Activated CD8-positive, alpha-beta T cell treated with anti-CD3 and anti-CD28 coated beads for 36 hours (primary cell): ENCODE data around the gene MMAB. TPM values are rescaled to one million over a fixed set of nuclear protein-coding genes. Genes with fewer than 3 reads are reported as not detected.

Experiments
- ATAC-seq: fragments of 200-7000 bp; cut with Tn5 transposase; one replicate; pipeline ENCODE4 v1.10.0; 2021; ENCODE audit warnings: mild to moderate bottlenecking, moderate library complexity
- CTCF ChIA-PET: fragments of 350-600 bp; sonication (Branson Sonifier 250); formaldehyde crosslinking; loops from one replicate; lab custom pipeline; 2021; ENCODE audit warnings: antibody characterized with exemption; lab: Charles Lee
- POLR2A ChIA-PET: fragments of 350-600 bp; sonication (Branson Sonifier 250); formaldehyde crosslinking; loops from one replicate; lab custom pipeline; 2021; ENCODE audit warnings: antibody characterized with exemption; lab: Charles Lee
- DNase-seq: peaks from one replicate; pipeline ENCODE4 v3.0.0-alpha.2; 2020
- H3K27ac Mint-ChIP-seq: one replicate; pipeline ENCODE4 v1.8.0; 2021; ENCODE audit warnings: mild to moderate bottlenecking, mixed read lengths
- H3K27me3 Mint-ChIP-seq: one replicate; pipeline ENCODE4 v1.8.0; 2021; ENCODE audit warnings: mixed read lengths
- H3K36me3 Mint-ChIP-seq: one replicate; pipeline ENCODE4 v1.8.0; 2021; ENCODE audit warnings: low read depth, mixed read lengths
- H3K4me1 Mint-ChIP-seq: one replicate; pipeline ENCODE4 v1.8.0; 2021; ENCODE audit warnings: low read depth, mixed read lengths
- H3K4me3 Mint-ChIP-seq: one replicate; pipeline ENCODE4 v1.8.0; 2021; ENCODE audit warnings: mild to moderate bottlenecking, moderate library complexity, mixed read lengths
- H3K9me3 Mint-ChIP-seq: one replicate; pipeline ENCODE4 v1.8.0; 2021; ENCODE audit warnings: mixed read lengths
- intact Hi-C: fragments of 100-400 bp; cut with micrococcal nuclease; formaldehyde crosslinking; loops from one replicate; pipeline ENCODE4 v1.10.0; 2022
- total RNA-seq, 2 experiments: library from RNA; stranded (reverse); gene quantifications; one replicate each; pipeline ENCODE4 v1.2.3, GENCODE V29; 2021
- TF ChIP-seq, protein P1 (sequence below): fragments of 200-600 bp; IDR thresholded peaks from one replicate; pipeline ENCODE4 v1.8.0; 2022; ENCODE audit warnings: antibody characterized with exemption, mild to moderate bottlenecking

Gene MMAB
- total RNA-seq, 2 experiments from 2014 or later: 60.5 to 60.9 TPM

DNA sequence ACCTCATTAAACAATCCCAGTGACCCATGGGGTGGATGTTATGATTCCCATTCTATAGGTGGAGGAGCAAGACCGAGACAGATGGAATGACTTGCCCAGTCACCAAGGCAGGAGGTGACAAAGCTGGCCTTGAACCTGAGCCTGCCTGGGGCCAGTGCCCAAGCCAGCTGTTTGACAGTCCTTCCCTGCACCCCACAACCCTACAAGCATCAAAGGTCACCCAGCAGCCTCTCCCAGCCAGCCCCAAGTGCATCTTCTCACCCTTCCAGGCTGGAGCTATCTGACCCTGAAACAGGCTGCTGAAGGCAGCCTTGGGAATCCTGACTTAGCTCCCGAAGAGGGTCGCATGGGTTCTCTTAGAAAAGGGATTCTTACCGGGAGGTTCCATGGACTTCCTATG is 20.3 kb downstream of the MMAB start:
- H3K27me3 Mint-ChIP-seq: no peaks in the 10 kb centered on the region
- H3K4me3 Mint-ChIP-seq: no peak overlapping the region
- no peaks in the 10 kb centered on the region for H3K4me1 Mint-ChIP-seq
- POLR2A ChIA-PET: no interaction called here
- ATAC-seq: no peak
- CTCF ChIA-PET: interaction anchor here (0.8 to 1.7 kb wide), 3 partner anchors 45 to 222 kb away, joined by 3 to 6 read pairs (median 3); no protein-coding TSS in a partner anchor
- TF ChIP-seq, protein P1, sequence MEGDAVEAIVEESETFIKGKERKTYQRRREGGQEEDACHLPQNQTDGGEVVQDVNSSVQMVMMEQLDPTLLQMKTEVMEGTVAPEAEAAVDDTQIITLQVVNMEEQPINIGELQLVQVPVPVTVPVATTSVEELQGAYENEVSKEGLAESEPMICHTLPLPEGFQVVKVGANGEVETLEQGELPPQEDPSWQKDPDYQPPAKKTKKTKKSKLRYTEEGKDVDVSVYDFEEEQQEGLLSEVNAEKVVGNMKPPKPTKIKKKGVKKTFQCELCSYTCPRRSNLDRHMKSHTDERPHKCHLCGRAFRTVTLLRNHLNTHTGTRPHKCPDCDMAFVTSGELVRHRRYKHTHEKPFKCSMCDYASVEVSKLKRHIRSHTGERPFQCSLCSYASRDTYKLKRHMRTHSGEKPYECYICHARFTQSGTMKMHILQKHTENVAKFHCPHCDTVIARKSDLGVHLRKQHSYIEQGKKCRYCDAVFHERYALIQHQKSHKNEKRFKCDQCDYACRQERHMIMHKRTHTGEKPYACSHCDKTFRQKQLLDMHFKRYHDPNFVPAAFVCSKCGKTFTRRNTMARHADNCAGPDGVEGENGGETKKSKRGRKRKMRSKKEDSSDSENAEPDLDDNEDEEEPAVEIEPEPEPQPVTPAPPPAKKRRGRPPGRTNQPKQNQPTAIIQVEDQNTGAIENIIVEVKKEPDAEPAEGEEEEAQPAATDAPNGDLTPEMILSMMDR: no peak
- H3K27ac Mint-ChIP-seq: no peak overlapping the region
- H3K36me3 Mint-ChIP-seq: no peaks in the 10 kb centered on the region
- H3K9me3 Mint-ChIP-seq: no peaks in the 10 kb centered on the region
- DNase-seq: no peak
- intact Hi-C loops: no loop called here

- Mint-ChIP-seq H3K4me3 (no peak overlapping the region), H3K27ac (no peak overlapping the region), H3K27me3 (peaks cover 7% of the 10 kb centered on the region), H3K4me1 (no peaks in the 10 kb centered on the region), H3K9me3 (no peaks in the 10 kb centered on the region), H3K36me3 (no peaks in the 10 kb centered on the region)
- ChIA-PET CTCF (interaction anchor here (1.2 kb wide), 1 partner anchor 32 kb away, joined by 4 read pairs; no protein-coding TSS in a partner anchor), POLR2A (no interaction called here)
- TF ChIP-seq, protein P1: no peak
- DNase-seq (no peak), ATAC-seq (no peak)
- intact Hi-C loops: no loop called here
Measured at GRCh38 chr12:109551108-109551507, 22.2 kb downstream of the MMAB start.

DNA sequence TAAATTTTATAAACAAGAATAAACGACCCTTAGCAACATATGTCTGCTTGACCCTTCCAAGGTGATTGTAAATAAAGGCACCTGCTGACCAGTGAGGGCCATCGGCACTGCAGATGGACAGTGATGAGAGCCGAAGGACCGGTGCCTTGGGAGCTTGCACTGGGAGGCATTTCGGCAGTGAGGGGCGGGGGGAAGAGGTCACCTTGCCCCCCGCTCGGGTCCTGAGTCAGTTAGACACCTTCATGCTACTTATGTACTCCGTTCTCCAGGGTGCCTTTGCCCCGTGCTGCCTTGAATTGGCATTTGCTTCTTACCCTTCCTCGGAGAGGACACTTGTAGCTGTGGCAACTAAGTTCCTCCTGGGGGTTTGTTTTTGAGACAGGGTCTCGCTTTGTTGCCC is 23.0 kb downstream of the MMAB start:
- H3K27me3 Mint-ChIP-seq: peaks cover 7% of the 10 kb centered on the region
- H3K4me3 Mint-ChIP-seq: no peak overlapping the region
- ChIA-PET CTCF (no interaction called here), POLR2A (no interaction called here)
- intact Hi-C loops: no loop called here
- H3K36me3 Mint-ChIP-seq: no peaks in the 10 kb centered on the region
- TF ChIP-seq, protein P1: no peak
- H3K9me3 Mint-ChIP-seq: no peaks in the 10 kb centered on the region
- peaks cover under 1% of the 10 kb centered on the region for H3K4me1 Mint-ChIP-seq
- no peak overlapping the region for H3K27ac Mint-ChIP-seq
- ATAC-seq: no peak
- no peak for DNase-seq

DNA sequence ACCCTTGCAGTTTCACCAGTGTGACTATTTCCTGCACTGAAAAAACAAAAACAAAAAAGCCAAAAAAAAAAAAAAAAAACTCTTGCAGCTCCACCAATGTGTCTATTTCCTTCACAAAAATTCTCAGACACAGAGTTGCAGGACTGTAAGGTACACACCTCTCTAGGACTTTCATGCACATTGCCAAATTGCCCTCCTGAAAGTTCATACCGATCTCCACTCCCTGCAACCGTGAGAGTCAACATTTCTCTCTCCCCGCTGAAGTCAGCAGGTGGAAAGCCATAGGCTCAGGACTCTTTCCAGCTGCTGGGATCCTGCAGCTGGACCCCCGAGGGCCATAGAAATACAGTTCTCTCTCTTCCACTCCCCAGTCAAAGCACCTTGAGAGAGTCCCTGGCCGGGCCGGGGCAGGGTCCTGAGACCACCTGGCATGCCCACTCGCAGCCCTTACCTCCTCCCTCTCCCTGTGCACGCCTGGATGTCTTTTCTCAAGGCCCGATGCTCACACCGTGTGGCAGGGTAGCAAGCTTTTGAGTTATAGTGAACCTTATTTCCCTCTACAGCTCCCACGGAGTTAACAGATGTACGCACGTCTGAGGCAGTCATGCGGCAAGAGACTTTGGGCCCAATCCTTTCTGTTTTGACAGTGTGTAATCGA is 23.6 kb downstream of the MMAB start:
- H3K4me3 Mint-ChIP-seq: no peak overlapping the region
- ATAC-seq (no peak), DNase-seq (no peak)
- H3K4me1 Mint-ChIP-seq: peaks cover 5% of the 10 kb centered on the region
- CTCF ChIA-PET: no interaction called here
- H3K9me3 Mint-ChIP-seq: no peaks in the 10 kb centered on the region
- H3K27ac Mint-ChIP-seq: no peak overlapping the region
- intact Hi-C loops: no loop called here
- peaks cover 7% of the 10 kb centered on the region for H3K27me3 Mint-ChIP-seq
- TF ChIP-seq, protein P1: no peak
- POLR2A ChIA-PET: no interaction called here
- H3K36me3 Mint-ChIP-seq: no peaks in the 10 kb centered on the region

DNA sequence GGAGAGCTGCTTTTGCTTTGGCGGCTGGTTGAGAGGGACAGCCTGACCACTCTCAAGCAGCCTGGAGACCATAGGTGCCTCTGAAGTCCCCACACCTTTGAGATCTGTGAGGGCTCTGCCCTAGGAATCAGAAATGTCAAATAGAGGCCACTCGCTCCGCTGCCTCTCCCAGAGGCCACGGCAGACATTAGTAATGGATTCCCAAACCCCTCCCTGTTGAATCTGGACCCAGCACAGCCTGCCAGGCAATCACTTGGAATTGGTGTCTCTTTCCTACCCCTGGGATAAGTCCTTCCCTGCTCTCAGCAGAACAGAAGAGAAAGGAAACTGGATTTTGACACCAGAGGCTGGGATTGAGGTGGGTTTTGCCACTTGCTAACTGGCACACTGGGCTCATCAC is 25.0 kb downstream of the MMAB start:
- DNase-seq (no peak), ATAC-seq (no peak)
- Mint-ChIP-seq H3K27ac (no peak overlapping the region), H3K4me3 (no peak overlapping the region), H3K4me1 (peaks cover 5% of the 10 kb centered on the region), H3K27me3 (peaks cover 7% of the 10 kb centered on the region), H3K36me3 (no peaks in the 10 kb centered on the region), H3K9me3 (no peaks in the 10 kb centered on the region)
- ChIA-PET POLR2A (interaction anchor here (1.1 kb wide), 1 partner anchor 12 kb away, joined by 5 read pairs; no protein-coding TSS in a partner anchor), CTCF (no interaction called here)
- TF ChIP-seq, protein P1: no peak
- intact Hi-C loops: no loop called here
